BJ (cell line): ENCODE results near the gene RNASE12. TPM values are rescaled to one million over a fixed set of nuclear protein-coding genes. Genes with fewer than 3 reads are reported as not detected.

Experiments
- CTCF ChIA-PET: fragments of 350-600 bp; formaldehyde crosslinking; extraction: SDS; loops from one replicate; lab custom pipeline; 2021; ENCODE audit warnings: antibody characterized with exemption, inconsistent platforms; lab: Yijun Ruan, JAX
- POLR2A ChIA-PET: fragments of 300-600 bp; sonication (Branson Sonifier 250); formaldehyde crosslinking; extraction: SDS; loops from one replicate; lab custom pipeline; 2021; ENCODE audit warnings: antibody characterized with exemption; lab: Charles Lee
- DNase-seq: peaks from one replicate; pipeline ENCODE4 v3.0.0-alpha.2; 2011; ENCODE audit warnings: low read depth
- H3K27me3 ChIP-seq: 2 replicates; pipeline ENCODE4 v1.6.0; 2011; ENCODE audit warnings: low read length; ENCODE audit not compliant: control insufficient read depth, insufficient read depth
- H3K36me3 ChIP-seq: 2 replicates; pipeline ENCODE4 v1.5.1; 2011; ENCODE audit warnings: low read length; ENCODE audit not compliant: control insufficient read depth, insufficient read depth
- H3K4me3 ChIP-seq: 2 replicates; pipeline ENCODE4 v1.5.1; 2011; ENCODE audit warnings: low read depth, mild to moderate bottlenecking, control low read depth, low read length
- CTCF ChIP-seq: IDR thresholded peaks from 2 replicates; pipeline ENCODE4 v1.5.1; 2011; ENCODE audit warnings: low read depth, mild to moderate bottlenecking, control low read depth, inconsistent platforms, low read length, moderate library complexity; ENCODE audit not compliant: insufficient read depth
- polyA plus RNA-seq: library from polyadenylated mRNA; depleted of rRNA; stranded (reverse); fragments of >200 nt; gene quantifications from 2 replicates; pipeline ENCODE4 v1.2.3, GENCODE V29; 2011

Gene RNASE12
- polyA plus RNA-seq, 1 experiment = not detected

- H3K27me3 ChIP-seq = peaks cover 3% of the 10 kb centered on the region
- no peak for DNase-seq
- H3K4me3 ChIP-seq = peak overlapping the region; percentile 20
- H3K36me3 ChIP-seq = no peaks in the 10 kb centered on the region
- POLR2A ChIA-PET = interaction anchor here (1.5 kb wide), 1 partner anchor 51 kb away, joined by 3 read pairs; no protein-coding TSS in a partner anchor
- CTCF ChIA-PET = interaction anchor here (0.9 to 2.4 kb wide), 5 partner anchors 18 to 60 kb away, joined by 3 to 13 read pairs (median 3); partner anchors contain the start of gene RNASE4
- TF ChIP-seq CTCF = no peak
These were observed 40.1 kb upstream of the RNASE12 start for GRCh38 chr14:20631023-20631879.

- CTCF ChIA-PET = interaction anchor here (0.9 to 2.4 kb wide), 5 partner anchors 17 to 60 kb away, joined by 3 to 13 read pairs (median 3); partner anchors contain the start of gene RNASE4
- H3K27me3 ChIP-seq = peaks cover 3% of the 10 kb centered on the region
- no peak for DNase-seq
- peak overlapping the region; percentile 20 for H3K4me3 ChIP-seq
- no peaks in the 10 kb centered on the region for H3K36me3 ChIP-seq
- POLR2A ChIA-PET = interaction anchor here (1.5 kb wide), 1 partner anchor 52 kb away, joined by 3 read pairs; no protein-coding TSS in a partner anchor
- TF ChIP-seq CTCF = no peak
These were observed 39.3 kb upstream of the RNASE12 start for GRCh38 chr14:20630340-20631022.

- CTCF ChIA-PET = interaction anchor here (1.2 kb wide), 1 partner anchor 53 kb away, joined by 3 read pairs; no protein-coding TSS in a partner anchor
These were observed 37.1 kb upstream of the RNASE12 start for GRCh38 chr14:20628063-20628854.

GRCh38 chr14:20627346-20628027 lies 36.3 kb upstream of the RNASE12 start:
- Histone ChIP-seq H3K4me3 (no peak overlapping the region), H3K36me3 (no peaks in the 10 kb centered on the region), H3K27me3 (peaks cover 3% of the 10 kb centered on the region)
- CTCF ChIA-PET = interaction anchor here (1.2 kb wide), 1 partner anchor 54 kb away, joined by 3 read pairs; no protein-coding TSS in a partner anchor
- no peak for TF ChIP-seq CTCF
- no peak for DNase-seq
- POLR2A ChIA-PET = no interaction called here

More at GRCh38 chr14:20628063-20628854, 37.1 kb upstream of the RNASE12 start:
- TF ChIP-seq CTCF = no peak
- peaks cover 3% of the 10 kb centered on the region for H3K27me3 ChIP-seq
- H3K36me3 ChIP-seq = no peaks in the 10 kb centered on the region
- no peak for DNase-seq
- POLR2A ChIA-PET = no interaction called here
- no peak overlapping the region for H3K4me3 ChIP-seq
